ENCODE data around the gene IGBP1.
"Not testable (repeated sequence)": the region's sequence is repeated elsewhere in the genome, so short reads cannot be mapped to it uniquely, and the experiment has no call there.

The IGBP1 gene

DNA sequence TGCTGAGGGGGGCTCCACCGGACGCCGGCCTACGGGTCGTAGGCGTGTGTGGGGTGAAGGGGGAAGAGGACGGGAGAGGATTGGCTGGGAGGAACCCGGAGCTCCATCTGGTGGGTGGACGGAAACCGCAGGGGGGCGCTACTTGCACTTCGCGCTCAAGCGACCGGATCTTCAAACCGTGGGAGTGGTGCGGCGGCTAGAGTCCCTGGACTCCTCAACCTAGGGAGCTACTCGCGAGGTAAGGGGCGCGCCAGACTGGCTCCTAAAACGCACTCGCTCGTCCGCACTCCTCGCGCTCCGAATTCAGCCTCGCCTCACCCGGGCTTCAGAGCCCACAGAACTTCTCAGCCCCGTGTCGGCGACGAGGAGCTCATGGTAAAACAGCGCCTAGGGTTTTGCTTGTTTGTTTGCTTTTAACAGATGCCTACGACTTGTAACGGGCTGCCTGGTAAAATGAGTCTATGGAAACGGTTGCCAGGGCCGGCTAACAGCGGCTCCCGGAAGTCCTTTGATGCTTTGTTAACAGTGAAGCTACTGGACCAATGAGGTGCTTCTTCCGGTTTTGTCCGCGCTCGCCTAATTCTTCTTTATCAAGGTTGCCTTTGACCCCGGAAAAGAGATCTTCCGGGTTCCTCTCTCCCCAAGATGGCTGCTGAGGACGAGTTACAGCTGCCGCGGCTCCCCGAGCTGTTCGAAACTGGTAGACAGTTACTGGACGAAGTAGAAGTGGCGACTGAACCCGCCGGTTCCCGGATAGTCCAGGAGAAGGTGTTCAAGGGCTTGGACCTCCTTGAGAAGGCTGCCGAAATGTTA lies at the start of gene IGBP1:
IGBP1 (plus strand) TSS at position 145 of the 813 bp plus-strand sequence; CDS start at position 646, 501 bp downstream.
- DNase-seq: peak; percentile 71

- no peak for DNase-seq
Measured at GRCh38 chrX:70084592-70085240, 48.5 kb upstream of the IGBP1 start.

GRCh38 chrX:70087857-70088630 lies 45.2 kb upstream of the IGBP1 start:
- no peak for DNase-seq

DNA sequence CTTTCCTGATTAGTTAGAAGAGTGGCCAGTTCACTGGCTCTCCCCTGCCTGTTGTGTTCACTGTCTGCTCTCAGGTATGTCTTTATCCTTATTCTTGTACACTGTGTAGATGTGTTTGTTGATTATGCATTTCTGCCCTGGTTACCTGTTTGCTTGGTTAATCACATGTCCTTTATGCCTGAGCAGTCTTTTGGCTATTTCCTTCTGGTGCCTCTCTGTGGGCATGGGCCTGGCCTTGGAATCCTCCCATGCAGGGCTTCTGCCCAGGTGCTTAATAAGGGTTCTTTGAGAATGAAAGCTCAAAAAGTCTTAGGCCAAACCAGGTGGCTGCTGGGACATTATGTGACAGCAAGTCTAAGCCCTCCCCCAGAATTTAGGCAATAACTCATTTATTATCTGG lies 44.5 kb upstream of the IGBP1 start:
- DNase-seq: no peak

DNA sequence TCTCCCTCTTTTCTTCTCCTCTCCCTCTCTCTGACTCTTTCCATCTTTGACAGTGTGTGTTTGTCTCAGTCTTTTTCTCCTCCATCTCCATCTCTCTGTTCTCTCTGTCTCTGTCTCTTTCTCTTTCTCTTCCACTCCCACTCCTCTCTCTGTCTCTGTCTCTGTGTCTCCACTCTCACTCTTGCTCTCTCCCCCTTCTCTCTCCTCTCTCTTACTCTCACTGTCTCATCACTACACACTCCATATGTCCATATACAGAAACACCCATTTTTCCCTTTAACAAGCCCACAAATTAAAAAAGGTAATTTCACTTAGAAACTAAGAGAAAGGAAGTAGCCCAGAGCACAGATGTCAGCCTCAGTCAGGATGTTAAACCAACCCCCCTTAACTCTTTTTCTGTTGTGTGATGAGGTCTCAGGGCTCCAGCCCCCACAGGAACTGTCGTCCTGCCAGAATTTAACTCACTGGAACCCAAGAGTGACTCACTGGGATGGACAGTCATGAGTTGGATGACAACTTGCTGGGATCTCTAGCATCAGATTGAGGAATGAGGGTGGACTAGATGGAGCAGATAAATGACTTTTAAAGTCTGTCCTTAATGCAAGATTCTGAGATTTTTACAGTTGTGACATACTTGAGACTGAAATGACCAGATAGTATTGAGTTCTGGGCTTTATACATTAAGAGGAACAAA lies 43.5 kb upstream of the IGBP1 start:
- no peak for DNase-seq

- DNase-seq: no peak
Measured at GRCh38 chrX:70092247-70092646, 41.0 kb upstream of the IGBP1 start.

DNA sequence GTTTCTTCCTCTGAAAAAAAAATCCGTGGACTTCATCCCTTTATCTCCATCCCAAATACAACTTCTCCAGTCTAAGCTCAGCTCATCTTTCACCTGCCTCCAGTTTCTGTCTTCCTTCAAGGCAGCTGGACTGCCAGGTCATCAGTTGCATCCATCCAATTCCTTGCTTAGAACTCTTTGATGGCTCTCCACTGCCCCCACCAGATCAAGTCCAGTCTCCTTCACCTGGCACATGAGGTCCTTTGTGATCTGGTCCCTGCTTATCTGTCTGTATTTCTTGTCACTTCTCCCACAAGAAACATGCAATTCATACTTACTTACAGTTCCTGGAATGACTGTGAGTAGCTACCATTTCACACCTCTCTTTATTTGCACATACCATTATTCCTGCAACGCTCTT lies 37.2 kb upstream of the IGBP1 start:
- DNase-seq: no peak

- no peak for DNase-seq
Measured at GRCh38 chrX:70105229-70105628, 28.0 kb upstream of the IGBP1 start.

- not testable (repeated sequence) for DNase-seq
Measured at GRCh38 chrX:70111436-70112026, 21.7 kb upstream of the IGBP1 start.

- DNase-seq: no peak
Measured at GRCh38 chrX:70117738-70118137, 15.5 kb upstream of the IGBP1 start.

DNA sequence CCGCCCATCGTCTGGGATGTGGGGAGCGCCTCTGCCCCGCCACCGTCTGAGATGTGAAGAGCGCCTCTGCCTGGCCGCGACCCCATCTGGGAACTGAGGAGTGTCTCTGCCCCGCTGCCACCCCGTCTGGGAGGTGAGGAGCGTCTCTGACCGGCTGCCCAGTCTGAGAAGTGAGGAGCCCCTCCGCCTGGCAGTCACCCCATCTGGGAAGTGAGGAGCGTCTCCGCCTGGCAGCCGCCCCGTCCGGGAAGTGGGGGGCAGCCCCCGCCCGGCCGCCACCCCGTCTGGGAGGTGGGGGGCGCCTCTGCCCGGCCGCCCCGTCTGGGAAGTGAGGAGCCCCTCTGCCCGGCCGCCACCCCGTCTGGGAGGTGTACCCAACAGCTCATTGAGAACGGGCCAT lies 10.2 kb upstream of the IGBP1 start:
- DNase-seq: not testable (repeated sequence)

DNA sequence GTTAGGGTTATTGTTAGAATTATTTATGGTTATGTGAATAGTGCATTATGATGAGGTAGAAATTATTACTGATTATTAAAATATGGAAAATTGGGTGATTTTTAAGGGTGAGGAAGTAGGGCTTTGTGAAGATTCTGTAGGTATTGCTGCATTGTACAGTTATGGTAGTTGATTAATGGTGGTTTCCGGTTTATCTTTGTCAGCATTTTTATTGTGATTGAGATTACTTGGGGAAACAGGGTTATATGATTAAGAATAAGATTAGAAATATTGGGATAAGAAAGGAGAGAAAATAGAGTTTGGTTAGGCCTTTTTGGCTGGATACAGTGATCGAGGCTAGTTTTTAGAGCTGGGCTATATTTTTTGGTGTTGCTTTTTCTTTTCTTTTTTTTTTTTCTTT lies 8.6 kb upstream of the IGBP1 start:
- DNase-seq: no peak

GRCh38 chrX:70128071-70128470 lies 5.2 kb upstream of the IGBP1 start:
- DNase-seq: no peak

DNA sequence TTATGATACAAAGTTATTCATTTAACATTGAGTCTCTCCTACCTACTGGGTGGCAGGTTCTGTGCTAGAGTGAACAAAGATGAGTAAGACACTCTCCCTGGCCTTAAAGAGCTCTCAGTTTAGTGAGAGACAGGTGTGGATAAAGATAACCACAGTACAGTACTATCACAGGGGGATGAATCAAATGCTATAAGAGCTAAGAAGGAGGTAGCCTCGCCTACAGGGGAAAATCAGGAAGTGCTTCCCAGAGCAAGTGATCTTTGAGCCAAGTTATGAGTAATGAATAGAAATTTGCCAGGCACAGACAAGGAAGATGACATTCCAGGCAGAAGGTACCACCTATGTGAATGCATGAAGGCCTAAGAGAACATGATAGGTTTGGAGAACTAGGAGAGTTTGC lies 3.4 kb upstream of the IGBP1 start:
- DNase-seq: no peak

- no peak for DNase-seq
Measured at GRCh38 chrX:70132224-70132623, 1.0 kb upstream of the IGBP1 start.

GRCh38 chrX:70132877-70133302 lies 357 bp upstream of the IGBP1 start:
- no peak for DNase-seq

DNA sequence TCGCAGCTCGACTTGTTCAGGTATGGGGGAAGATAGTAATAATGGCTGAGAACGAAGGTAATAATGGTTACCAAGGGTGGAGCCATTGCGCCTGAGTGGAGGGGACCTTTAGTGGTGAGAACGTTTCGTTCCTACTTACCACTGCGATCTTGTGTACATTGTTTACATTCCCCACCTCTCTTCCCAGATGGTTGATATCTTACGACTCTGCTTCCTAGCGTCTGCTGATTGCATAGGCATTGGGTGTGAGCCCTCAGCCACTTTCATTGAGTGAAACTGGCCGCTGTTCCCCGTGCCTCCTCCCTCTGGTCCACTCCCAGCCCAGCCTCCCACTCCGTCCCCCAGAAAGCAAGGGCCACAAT lies 850 bp downstream of the IGBP1 start:
- no peak for DNase-seq

DNA sequence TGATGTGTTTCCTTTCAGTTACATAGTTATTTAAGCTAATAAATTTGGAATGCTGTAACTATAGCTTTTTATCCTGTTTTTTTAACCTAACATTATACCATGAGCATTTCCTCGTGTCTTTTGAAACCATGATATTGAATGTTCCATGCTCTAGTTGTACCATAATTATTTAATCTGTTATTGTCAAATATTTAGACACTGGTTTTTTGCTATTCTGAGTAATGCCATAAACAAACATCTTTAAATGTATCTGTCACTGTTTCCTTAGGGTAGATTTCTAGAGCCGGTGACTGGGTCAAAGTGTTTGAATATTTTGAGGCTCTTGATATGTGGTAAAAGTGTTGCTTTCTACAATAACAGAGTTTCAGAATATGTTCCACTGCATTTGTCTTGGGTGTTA lies 5.4 kb downstream of the IGBP1 start:
- no peak for DNase-seq

- DNase-seq: no peak
Measured at GRCh38 chrX:70139736-70140135, 6.5 kb downstream of the IGBP1 start.

DNA sequence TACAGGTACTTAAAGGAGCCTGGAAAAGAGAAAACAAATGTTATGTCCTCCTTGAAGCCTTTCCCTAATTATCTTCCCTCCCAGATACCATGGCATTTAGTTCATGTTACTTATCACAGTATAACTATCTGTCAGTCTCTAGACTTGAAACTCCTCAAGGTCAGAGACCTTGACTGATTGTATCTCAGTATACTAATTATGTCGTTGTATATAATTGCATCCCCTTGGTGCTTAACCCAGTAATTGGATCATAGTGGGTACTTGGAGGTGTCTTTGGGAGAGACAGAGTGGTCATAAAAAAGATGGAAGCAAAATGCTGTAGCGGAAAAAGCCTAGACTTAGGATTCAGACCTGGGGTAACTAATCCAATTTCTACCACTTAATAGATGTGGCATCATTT lies 8.1 kb downstream of the IGBP1 start:
- DNase-seq: no peak

- DNase-seq: peak; percentile 27 to 44
Measured at GRCh38 chrX:70166601-70167590, 33.6 kb downstream of the IGBP1 start.

Measured in activated T-cell treated with anti-CD3 and anti-CD28 coated beads, Interleukin-2, amount 50 U/mL, for 48 hours (primary cell).